ENCODE results near the gene ACAD9. TPM values are rescaled to one million over a fixed set of nuclear protein-coding genes. Genes with fewer than 3 reads are reported as not detected.

Gene ACAD9
- total and polyA plus RNA-seq, 12 donors: 20.8 to 45.9 (median 37.2) TPM

DNA sequence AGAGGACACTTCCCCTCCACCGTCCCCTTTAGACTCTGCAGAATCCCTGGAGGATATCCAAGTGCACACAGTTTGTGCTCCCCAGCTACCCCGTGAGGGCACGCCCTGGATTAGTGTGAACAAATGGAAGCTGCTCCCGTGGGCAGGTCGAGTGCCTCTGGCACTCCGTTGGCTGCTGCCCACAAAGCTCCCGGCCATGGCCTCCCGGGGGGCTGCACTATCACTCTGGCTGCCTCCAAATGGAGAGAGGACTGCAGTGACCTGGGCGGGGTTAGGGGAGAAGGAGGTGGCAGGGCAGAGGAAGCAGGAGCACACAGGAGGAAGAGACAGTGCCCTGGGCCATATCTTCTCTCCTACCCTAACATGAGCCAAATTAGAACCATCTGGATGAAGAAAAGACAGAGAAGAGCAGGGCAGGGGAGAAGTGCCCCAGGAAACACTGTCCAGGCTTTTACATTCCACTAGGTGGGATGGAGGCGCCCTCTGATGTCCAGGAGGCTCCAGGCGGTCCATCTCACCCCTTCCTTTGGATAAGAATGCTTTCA is 29.4 kb upstream of the ACAD9 start:
- Histone ChIP-seq H3K4me3 (no peak overlapping the region), H3K4me1 (peaks cover 0 to 29% (median 15%) of the 10 kb centered on the region in 9 donors), H3K27me3 (no peaks in the 10 kb centered on the region), H3K9me3 (peaks cover 0 to 17% (median 9%) of the 10 kb centered on the region in 11 donors), H3K27ac (no peak overlapping the region), H3K36me3 (no peaks in the 10 kb centered on the region)
- DNase-seq (no peak), ATAC-seq (no peak)
- intact Hi-C loops (cut with DNase I): loop anchor here in 8 of 10 donors (5.0 to 10.0 kb wide), 10 partner anchors 48 to 235 kb away; partner anchors contain the start of gene RAB7A (in 1 of the 8)
- TF ChIP-seq, protein P1, sequence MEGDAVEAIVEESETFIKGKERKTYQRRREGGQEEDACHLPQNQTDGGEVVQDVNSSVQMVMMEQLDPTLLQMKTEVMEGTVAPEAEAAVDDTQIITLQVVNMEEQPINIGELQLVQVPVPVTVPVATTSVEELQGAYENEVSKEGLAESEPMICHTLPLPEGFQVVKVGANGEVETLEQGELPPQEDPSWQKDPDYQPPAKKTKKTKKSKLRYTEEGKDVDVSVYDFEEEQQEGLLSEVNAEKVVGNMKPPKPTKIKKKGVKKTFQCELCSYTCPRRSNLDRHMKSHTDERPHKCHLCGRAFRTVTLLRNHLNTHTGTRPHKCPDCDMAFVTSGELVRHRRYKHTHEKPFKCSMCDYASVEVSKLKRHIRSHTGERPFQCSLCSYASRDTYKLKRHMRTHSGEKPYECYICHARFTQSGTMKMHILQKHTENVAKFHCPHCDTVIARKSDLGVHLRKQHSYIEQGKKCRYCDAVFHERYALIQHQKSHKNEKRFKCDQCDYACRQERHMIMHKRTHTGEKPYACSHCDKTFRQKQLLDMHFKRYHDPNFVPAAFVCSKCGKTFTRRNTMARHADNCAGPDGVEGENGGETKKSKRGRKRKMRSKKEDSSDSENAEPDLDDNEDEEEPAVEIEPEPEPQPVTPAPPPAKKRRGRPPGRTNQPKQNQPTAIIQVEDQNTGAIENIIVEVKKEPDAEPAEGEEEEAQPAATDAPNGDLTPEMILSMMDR (IDR thresholded peaks at IDR 0.05): peak in 3 of 9 donors; percentile 11 to 25 (median 24)
- 50 to 53% methylated on average over 11 of the region's 11 CpGs for WGBS, 2 donors

DNA sequence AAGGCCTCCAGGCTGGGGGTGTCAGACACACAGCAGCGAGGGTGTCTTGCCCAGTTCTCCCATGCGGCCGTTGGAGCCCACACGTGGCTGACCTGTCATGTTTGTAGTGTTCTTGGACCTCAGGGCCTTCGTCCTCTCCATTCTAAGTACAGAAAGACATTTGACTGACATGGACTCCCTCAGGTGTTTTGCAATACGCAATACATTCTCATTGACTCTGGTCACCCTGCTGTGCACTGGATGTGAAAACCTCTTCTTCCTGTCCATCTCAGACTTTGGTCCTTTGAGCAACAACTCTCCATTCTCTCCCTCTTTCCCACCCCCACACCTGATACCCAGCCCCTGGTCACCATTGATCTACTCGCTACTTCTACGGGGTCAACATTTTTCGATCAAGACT is 28.9 kb upstream of the ACAD9 start:
- no peak overlapping the region for H3K27ac ChIP-seq
- intact Hi-C loops (cut with DNase I): loop anchor here in 1 of 10 donors (10.0 kb wide), 1 partner anchor 136 kb away; no protein-coding TSS in a partner anchor
- no peak for ATAC-seq
- no peaks in the 10 kb centered on the region for H3K36me3 ChIP-seq
- H3K9me3 ChIP-seq: peaks cover 0 to 23% (median 9%) of the 10 kb centered on the region in 11 donors
- H3K4me3 ChIP-seq: no peak overlapping the region
- H3K4me1 ChIP-seq: peaks cover 0 to 29% (median 10%) of the 10 kb centered on the region in 9 donors
- WGBS, 2 donors: 92 to 94% methylated on average over 9 of the region's 9 CpGs
- DNase-seq: no peak
- TF ChIP-seq, protein P1 (IDR thresholded peaks at IDR 0.05): no peak
- H3K27me3 ChIP-seq: no peaks in the 10 kb centered on the region

DNA sequence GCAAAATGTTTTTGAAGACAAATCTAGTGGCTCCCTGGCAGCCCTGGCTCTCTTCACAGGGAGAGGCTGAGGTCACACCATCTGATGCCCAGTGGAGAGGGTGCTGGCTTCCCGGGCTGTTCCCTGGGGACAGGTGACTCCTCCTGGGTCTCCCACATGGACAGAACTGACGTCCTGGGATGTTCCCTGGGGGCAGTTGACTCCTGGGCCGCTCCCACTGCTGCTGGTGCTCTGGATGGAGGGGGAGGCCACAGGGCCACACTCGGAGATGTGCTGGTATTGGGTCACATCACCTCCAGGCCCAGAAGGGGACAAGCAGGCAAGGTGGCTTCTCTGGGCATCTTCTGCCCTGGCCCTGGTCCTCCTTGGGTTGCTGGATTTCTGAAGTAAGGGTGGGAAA is 27.8 kb upstream of the ACAD9 start:
- H3K9me3 ChIP-seq: peaks cover 0 to 26% (median 9%) of the 10 kb centered on the region in 11 donors
- no peaks in the 10 kb centered on the region for H3K27me3 ChIP-seq
- H3K4me3 ChIP-seq: no peak overlapping the region
- ATAC-seq: no peak
- no peaks in the 10 kb centered on the region for H3K36me3 ChIP-seq
- H3K27ac ChIP-seq: no peak overlapping the region
- no peak for DNase-seq
- WGBS, 2 donors: 60 to 63% methylated on average over 4 of the region's 4 CpGs
- intact Hi-C loops (cut with DNase I): loop anchor here in 1 of 10 donors (10.0 kb wide), 1 partner anchor 137 kb away; no protein-coding TSS in a partner anchor
- TF ChIP-seq, protein P1 (IDR thresholded peaks at IDR 0.05): no peak
- peaks cover 0 to 18% (median 0%) of the 10 kb centered on the region in 9 donors for H3K4me1 ChIP-seq

DNA sequence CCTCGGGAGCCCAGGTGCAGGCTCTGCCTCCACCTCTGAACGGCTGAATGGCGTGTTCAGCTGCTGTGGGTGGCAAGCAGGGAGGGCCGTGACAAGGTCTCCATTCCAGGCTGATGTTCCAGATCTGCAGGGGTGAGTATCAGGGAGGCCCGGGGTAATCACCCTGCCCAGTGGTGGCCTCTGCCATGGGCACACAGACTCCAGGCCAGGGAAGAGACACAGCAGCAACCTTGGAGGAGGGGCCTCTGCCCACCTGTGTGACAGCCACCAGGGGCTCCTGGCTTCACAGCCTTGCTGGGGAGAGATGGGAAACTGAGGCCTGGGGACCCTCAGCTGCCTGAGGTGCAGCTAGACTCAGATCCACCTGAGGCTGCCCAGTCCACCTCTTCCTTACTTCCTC is 25.6 kb upstream of the ACAD9 start:
- peak overlapping the region in 1 of 10 donors; percentile 60 for H3K27ac ChIP-seq
- intact Hi-C loops (cut with DNase I): loop anchor here in 1 of 10 donors (10.0 kb wide), 1 partner anchor 139 kb away; no protein-coding TSS in a partner anchor
- WGBS, 2 donors: 88 to 95% methylated on average over 5 of the region's 5 CpGs
- ATAC-seq (no peak), DNase-seq (no peak)
- H3K36me3 ChIP-seq: no peaks in the 10 kb centered on the region
- H3K9me3 ChIP-seq: peaks cover 0 to 40% (median 21%) of the 10 kb centered on the region in 11 donors
- no peak overlapping the region for H3K4me3 ChIP-seq
- peaks cover 0 to 15% (median 0%) of the 10 kb centered on the region in 9 donors for H3K4me1 ChIP-seq
- no peaks in the 10 kb centered on the region for H3K27me3 ChIP-seq
- TF ChIP-seq, protein P1 (IDR thresholded peaks at IDR 0.05): no peak
